DND-41 (cell line): ENCODE results near the gene NEDD4.

Experiments used
- ATAC-seq: fragments of 200-7000 bp; cut with Tn5 transposase; 3 replicates; pipeline ENCODE4 v1.9.1; 2021; ENCODE audit warnings: low read depth; ENCODE audit not compliant: insufficient read depth
- DNase-seq: peaks from one replicate; pipeline ENCODE4 v3.0.0-alpha.2; 2020
- H2AFZ ChIP-seq: 2 replicates; pipeline ENCODE4 v1.6.0; 2012; ENCODE audit warnings: low read depth, low read length
- H3K27ac ChIP-seq: 2 replicates; pipeline ENCODE4 v1.5.1; 2012; ENCODE audit warnings: low read length, inconsistent platforms
- H3K27me3 ChIP-seq: fragments of 200-600 bp; sonication (generic); 2 replicates; pipeline ENCODE4 v1.6.0; 2012; ENCODE audit warnings: low read length, mild to moderate bottlenecking, inconsistent platforms; ENCODE audit not compliant: insufficient read depth, poor library complexity
- H3K36me3 ChIP-seq: 2 replicates; pipeline ENCODE4 v1.5.1; 2012; ENCODE audit warnings: low read length, inconsistent platforms; ENCODE audit not compliant: insufficient read depth
- H3K4me1 ChIP-seq: 2 replicates; pipeline ENCODE4 v1.5.1; 2012; ENCODE audit warnings: mild to moderate bottlenecking, low read length; ENCODE audit not compliant: insufficient read depth
- H3K4me2 ChIP-seq: 2 replicates; pipeline ENCODE4 v1.6.0; 2012; ENCODE audit warnings: mild to moderate bottlenecking, moderate library complexity, low read length, inconsistent platforms; ENCODE audit not compliant: insufficient read depth
- H3K4me3 ChIP-seq, 2 experiments: fragments of 200-600 bp in 1 of 2; shearing (Covaris generic) in 1 of 2; 2 replicates each; pipeline ENCODE4 v1.5.1; 2012 to 2016; ENCODE audit warnings: inconsistent platforms in 2 of 2, low read length in 2 of 2, mild to moderate bottlenecking in 2 of 2, low read depth in 1 of 2, moderate library complexity in 1 of 2
- H3K79me2 ChIP-seq: 2 replicates; pipeline ENCODE4 v1.6.0; 2012; ENCODE audit warnings: low read length, inconsistent platforms; ENCODE audit not compliant: insufficient read depth
- H3K9ac ChIP-seq: 2 replicates; pipeline ENCODE4 v1.6.0; 2012; ENCODE audit warnings: low read depth, mild to moderate bottlenecking, inconsistent platforms, low read length, moderate library complexity
- H3K9me3 ChIP-seq: 2 replicates; pipeline ENCODE4 v1.5.1; 2012; ENCODE audit warnings: low read length, moderate library complexity, mild to moderate bottlenecking, inconsistent platforms; ENCODE audit not compliant: insufficient read depth, severe bottlenecking
- H4K20me1 ChIP-seq: 2 replicates; pipeline ENCODE4 v1.6.0; 2012; ENCODE audit warnings: low read length; ENCODE audit not compliant: insufficient read depth
- CTCF ChIP-seq: IDR thresholded peaks from 2 replicates; pipeline ENCODE4 v1.5.1; 2012; ENCODE audit warnings: borderline replicate concordance, low read length, moderate library complexity, mild to moderate bottlenecking; ENCODE audit not compliant: poor library complexity, severe bottlenecking; ENCODE audit errors: extremely low read depth
- EZH2 ChIP-seq: IDR thresholded peaks from 3 replicates; pipeline ENCODE4 v1.6.1; 2012; ENCODE audit warnings: borderline replicate concordance, low read depth, mild to moderate bottlenecking, moderate library complexity, low read length, inconsistent platforms; ENCODE audit not compliant: severe bottlenecking

NEDD4 gene

GRCh38 chr15:55989383-55989782 is 4.0 kb downstream of the NEDD4 start:
- Histone ChIP-seq H3K9ac (no peak overlapping the region), H2AFZ (no peak overlapping the region), H3K79me2 (peaks cover 8% of the 10 kb centered on the region), H3K27ac (no peak overlapping the region), H3K36me3 (no peaks in the 10 kb centered on the region), H4K20me1 (no peaks in the 10 kb centered on the region), H3K9me3 (no peaks in the 10 kb centered on the region), H3K4me1 (peaks cover 30% of the 10 kb centered on the region), H3K27me3 (peaks cover 2% of the 10 kb centered on the region), H3K4me2 (no peak overlapping the region), H3K4me3 (no peak overlapping the region)
- no peak for TF ChIP-seq EZH2
- peak; percentile 9 for TF ChIP-seq CTCF
- ATAC-seq (no peak), DNase-seq (no peak)

GRCh38 chr15:55981582-55982249 is 11.7 kb downstream of the NEDD4 start:
- H3K79me2 ChIP-seq, result peaks cover 9% of the 10 kb centered on the region; the same call in 1 of the 2 replicates
- H2AFZ ChIP-seq, result no peak overlapping the region
- H3K36me3 ChIP-seq, result no peaks in the 10 kb centered on the region
- H3K4me1 ChIP-seq, result no peaks in the 10 kb centered on the region
- no peaks in the 10 kb centered on the region for H3K9me3 ChIP-seq
- no peak for DNase-seq
- no peak for ATAC-seq
- no peak overlapping the region for H3K4me3 ChIP-seq
- no peaks in the 10 kb centered on the region for H3K27me3 ChIP-seq
- no peak overlapping the region for H3K4me2 ChIP-seq
- H3K27ac ChIP-seq, result no peak overlapping the region
- no peak overlapping the region for H3K9ac ChIP-seq
- no peaks in the 10 kb centered on the region for H4K20me1 ChIP-seq
- no peak for TF ChIP-seq EZH2
- no peak for TF ChIP-seq CTCF

- TF ChIP-seq CTCF (no peak), EZH2 (no peak)
- no peak for ATAC-seq
- H3K9me3 ChIP-seq, result no peaks in the 10 kb centered on the region
- H2AFZ ChIP-seq, result no peak overlapping the region
- no peak overlapping the region for H3K4me3 ChIP-seq
- no peaks in the 10 kb centered on the region for H3K27me3 ChIP-seq
- H3K4me2 ChIP-seq, result no peak overlapping the region
- no peak for DNase-seq
- no peaks in the 10 kb centered on the region for H4K20me1 ChIP-seq
- H3K4me1 ChIP-seq, result no peaks in the 10 kb centered on the region
- H3K27ac ChIP-seq, result no peak overlapping the region
- no peak overlapping the region for H3K9ac ChIP-seq
- no peaks in the 10 kb centered on the region for H3K36me3 ChIP-seq
- peaks cover 9% of the 10 kb centered on the region; the same call in 1 of the 2 replicates for H3K79me2 ChIP-seq
Observed at GRCh38 chr15:55980511-55980910, 12.9 kb downstream of the NEDD4 start.
